ENCODE measurements around the gene DUS1L.

DUS1L gene

GRCh38 chr17:82076018-82076784, 10.6 kb upstream of the DUS1L start:
- DNase-seq (ENCODE audit: low spot score): no peak

- DNase-seq (ENCODE audit: low spot score): no peak
Measured at GRCh38 chr17:82073446-82073845, 7.8 kb upstream of the DUS1L start.

- DNase-seq (ENCODE audit: low spot score): no peak
Measured at GRCh38 chr17:82072827-82073226, 7.2 kb upstream of the DUS1L start.

GRCh38 chr17:82070611-82071010, 5.0 kb upstream of the DUS1L start:
- DNase-seq (ENCODE audit: low spot score): no peak

- DNase-seq (ENCODE audit: low spot score): no peak
Measured at GRCh38 chr17:82065193-82065637, 389 bp downstream of the DUS1L start.

- DNase-seq (ENCODE audit: low spot score): no peak
Measured at GRCh38 chr17:82064433-82065192, 991 bp downstream of the DUS1L start.

- no peak for DNase-seq (ENCODE audit: low spot score)
Measured at GRCh38 chr17:82063424-82064415, 1.9 kb downstream of the DUS1L start.

- DNase-seq (ENCODE audit: low spot score): no peak
Measured at GRCh38 chr17:82062984-82063368, 2.6 kb downstream of the DUS1L start.

- DNase-seq (ENCODE audit: low spot score): no peak
Measured at GRCh38 chr17:82062076-82062983, 3.3 kb downstream of the DUS1L start.

- no peak for DNase-seq (ENCODE audit: low spot score)
Measured at GRCh38 chr17:82061047-82061925, 4.3 kb downstream of the DUS1L start.

GRCh38 chr17:82060614-82061013, 5.0 kb downstream of the DUS1L start:
- no peak for DNase-seq (ENCODE audit: low spot score)

GRCh38 chr17:82060001-82060380, 5.6 kb downstream of the DUS1L start:
- DNase-seq (ENCODE audit: low spot score): no peak

- DNase-seq (ENCODE audit: low spot score): no peak
Measured at GRCh38 chr17:82059272-82060000, 6.2 kb downstream of the DUS1L start.

GRCh38 chr17:82058855-82059249, 6.8 kb downstream of the DUS1L start:
- DNase-seq (ENCODE audit: low spot score): no peak

GRCh38 chr17:82058230-82058854, 7.3 kb downstream of the DUS1L start:
- no peak for DNase-seq (ENCODE audit: low spot score)

- DNase-seq (ENCODE audit: low spot score): no peak
Measured at GRCh38 chr17:82056729-82057621, 8.6 kb downstream of the DUS1L start.

GRCh38 chr17:82055965-82056728, 9.5 kb downstream of the DUS1L start:
- no peak for DNase-seq (ENCODE audit: low spot score)

Data from D341Med (cell line).